ENCODE data around the gene CST5. TPM values are rescaled to one million over a fixed set of nuclear protein-coding genes. Genes with fewer than 3 reads are reported as not detected.

The CST5 gene
- total RNA-seq, 6 donors from 2014 or later: 0.81 to 1.7 (median 1.1) TPM; not detected in 3

GRCh38 chr20:23920408-23921325 is 41.1 kb upstream of the CST5 start:
- ATAC-seq (ENCODE audit: low FRiP score in 2 of 2) (peak in 1 of 2 donors; percentile 30), DNase-seq (peak in 1 of 2 donors; percentile 38)
- Histone ChIP-seq H3K36me3 (no peaks in the 10 kb centered on the region), H3K4me1 (peaks cover 0 to 19% (median 5%) of the 10 kb centered on the region in 4 donors), H3K9me3 (no peaks in the 10 kb centered on the region), H3K27me3 (no peaks in the 10 kb centered on the region), H3K4me3 (no peak overlapping the region), H3K27ac (no peak overlapping the region)
- TF ChIP-seq POLR2A (IDR thresholded peaks at IDR 0.05) (no peak), POLR2AphosphoS5 (IDR thresholded peaks at IDR 0.05) (no peak), CTCF (IDR thresholded peaks at IDR 0.05) (no peak), EP300 (IDR thresholded peaks at IDR 0.05) (no peak)
- WGBS, 2 donors: 66 to 69% methylated on average over 3 to 5 of the region's 5 CpGs

- Histone ChIP-seq H3K4me1 (peaks cover 0 to 19% (median 5%) of the 10 kb centered on the region in 4 donors), H3K27ac (no peak overlapping the region), H3K27me3 (no peaks in the 10 kb centered on the region), H3K36me3 (no peaks in the 10 kb centered on the region), H3K4me3 (no peak overlapping the region), H3K9me3 (no peaks in the 10 kb centered on the region)
- ATAC-seq (ENCODE audit: low FRiP score in 2 of 2) (no peak), DNase-seq (peak in 1 of 2 donors; percentile 35)
- TF ChIP-seq EP300 (IDR thresholded peaks at IDR 0.05) (no peak), POLR2A (IDR thresholded peaks at IDR 0.05) (no peak), POLR2AphosphoS5 (IDR thresholded peaks at IDR 0.05) (no peak), CTCF (IDR thresholded peaks at IDR 0.05) (no peak)
- WGBS, 2 donors: 82 to 83% methylated on average over 2 to 3 of the region's 4 CpGs
Observed at GRCh38 chr20:23918896-23919295, 39.3 kb upstream of the CST5 start.

- no peaks in the 10 kb centered on the region for H3K36me3 ChIP-seq
- no peaks in the 10 kb centered on the region for H3K27me3 ChIP-seq
- H3K4me3 ChIP-seq: no peak overlapping the region
- 63 to 81% methylated on average over 6 to 10 of the region's 11 CpGs for WGBS, 2 donors
- peaks cover 0 to 19% (median 5%) of the 10 kb centered on the region in 4 donors for H3K4me1 ChIP-seq
- H3K27ac ChIP-seq: no peak overlapping the region
- no peaks in the 10 kb centered on the region for H3K9me3 ChIP-seq
- TF ChIP-seq EP300 (IDR thresholded peaks at IDR 0.05) (no peak), POLR2AphosphoS5 (IDR thresholded peaks at IDR 0.05) (no peak), CTCF (IDR thresholded peaks at IDR 0.05) (no peak), POLR2A (IDR thresholded peaks at IDR 0.05) (no peak)
- no peak for ATAC-seq (ENCODE audit: low FRiP score in 2 of 2)
- DNase-seq: peak in 1 of 2 donors; percentile 36
Observed at GRCh38 chr20:23918101-23918862, 38.7 kb upstream of the CST5 start.

GRCh38 chr20:23917024-23917725 is 37.6 kb upstream of the CST5 start:
- H3K27ac ChIP-seq: no peak overlapping the region
- no peaks in the 10 kb centered on the region for H3K27me3 ChIP-seq
- ATAC-seq (ENCODE audit: low FRiP score in 2 of 2): no peak
- peaks cover 0 to 19% (median 5%) of the 10 kb centered on the region in 4 donors for H3K4me1 ChIP-seq
- H3K4me3 ChIP-seq: no peak overlapping the region
- H3K36me3 ChIP-seq: no peaks in the 10 kb centered on the region
- 79 to 89% methylated on average over 9 of the region's 9 CpGs for WGBS, 2 donors
- H3K9me3 ChIP-seq: no peaks in the 10 kb centered on the region
- no peak for DNase-seq
- TF ChIP-seq CTCF (IDR thresholded peaks at IDR 0.05) (no peak), POLR2A (IDR thresholded peaks at IDR 0.05) (no peak), EP300 (IDR thresholded peaks at IDR 0.05) (no peak), POLR2AphosphoS5 (IDR thresholded peaks at IDR 0.05) (no peak)
